HepG2 (cell line): ENCODE data around the gene ELAC1.
"Not testable (repeated sequence)": the region's sequence is repeated elsewhere in the genome, so short reads cannot be mapped to it uniquely, and the experiment has no call there.

Experiments
- CBX1 ChIP-seq: IDR thresholded peaks from one replicate; pipeline ENCODE4 v1.6.1; 2016; ENCODE audit warnings: antibody characterized with exemption, low read depth
- E2F5 ChIP-seq: sonication (generic); formaldehyde crosslinking; conservative IDR thresholded peaks from 2 replicates; pipeline ENCODE4 v1.4.0; 2020; ENCODE audit warnings: missing genetic modification reagents
- FOXP1 ChIP-seq, 2 experiments: fragments of 450-650 bp in 1 of 2; IDR thresholded peaks; 2 replicates each; pipeline ENCODE4 v1.6.1; 2017 to 2018; ENCODE audit warnings: antibody characterized with exemption in 1 of 2
- GTF2F1 ChIP-seq: fragments of 150-350 bp; IDR thresholded peaks from 2 replicates; pipeline ENCODE4 v1.6.1; 2014; ENCODE audit warnings: low read length
- NFYB ChIP-seq: sonication (generic); formaldehyde crosslinking; IDR thresholded peaks from 2 replicates; pipeline ENCODE4 v1.4.0; 2020; ENCODE audit warnings: missing genetic modification reagents
- PBX3 ChIP-seq: sonication (generic); formaldehyde crosslinking; IDR thresholded peaks from 2 replicates; pipeline ENCODE4 v1.8.1; 2023; ENCODE audit warnings: missing genetic modification reagents, inconsistent platforms, borderline replicate concordance
- POLR2A ChIP-seq, 2 experiments: IDR thresholded peaks; 2 replicates each; pipeline ENCODE4 v1.6.1; 2011; ENCODE audit warnings: low read depth in 2 of 2, low read length in 2 of 2, mild to moderate bottlenecking in 1 of 2, moderate library complexity in 1 of 2; ENCODE audit not compliant: insufficient read depth in 1 of 2
- RBAK ChIP-seq: sonication (generic); formaldehyde crosslinking; IDR thresholded peaks from 2 replicates; pipeline ENCODE4 v1.5.1; 2020; ENCODE audit warnings: mild to moderate bottlenecking, missing genetic modification reagents
- SP4 ChIP-seq: sonication (generic); formaldehyde crosslinking; IDR thresholded peaks from 2 replicates; pipeline ENCODE4 v1.8.1; 2023; ENCODE audit warnings: mild to moderate bottlenecking, missing genetic modification reagents
- TCF7 ChIP-seq: sonication (generic); IDR thresholded peaks from 2 replicates; pipeline ENCODE4 v1.6.1; 2016; ENCODE audit warnings: antibody characterized with exemption, low read depth
- TRIM24 ChIP-seq: sonication (generic); formaldehyde crosslinking; IDR thresholded peaks from 2 replicates; pipeline ENCODE4 v1.8.0; 2022; ENCODE audit warnings: mild to moderate bottlenecking, missing genetic modification reagents
- ZBTB40 ChIP-seq, 2 experiments: fragments of 450-650 bp in 1 of 2; sonication (generic) in 1 of 2; formaldehyde crosslinking in 1 of 2; IDR thresholded peaks; 2 replicates each; pipeline versions ENCODE4 v1.6.1 to v1.8.0; 2016 to 2022; ENCODE audit warnings: antibody characterized with exemption in 1 of 2, mild to moderate bottlenecking in 1 of 2, missing genetic modification reagents in 1 of 2
- ZFP1 ChIP-seq: IDR thresholded peaks from 2 replicates; pipeline ENCODE4 v1.6.1; 2016
- ZNF775 ChIP-seq: sonication (generic); formaldehyde crosslinking; IDR thresholded peaks from 2 replicates; pipeline ENCODE4 v1.4.0; 2020; ENCODE audit warnings: missing genetic modification reagents, mild to moderate bottlenecking, moderate library complexity, borderline replicate concordance

GRCh38 chr18:51003174-51003573, 35.3 kb downstream of the ELAC1 start:
- not testable (repeated sequence) for TF ChIP-seq TCF7; GTF2F1; E2F5 (CRISPR knock-in tag); ZBTB40 (IDR thresholded peaks at IDR 0.05); ZBTB40 (CRISPR knock-in tag; IDR thresholded peaks at IDR 0.05); ZNF775; CBX1; PBX3 (CRISPR knock-in tag); NFYB (CRISPR knock-in tag); TRIM24 (CRISPR knock-in tag); POLR2A (IDR thresholded peaks at IDR 0.05; ENCODE audit: insufficient read depth in 1 of 2, low read depth in 2 of 2, low read length in 2 of 2); FOXP1 (IDR thresholded peaks at IDR 0.05); FOXP1 (CRISPR knock-in tag; IDR thresholded peaks at IDR 0.05); RBAK; ZFP1 (CRISPR knock-in tag); SP4 (CRISPR knock-in tag)
